ENCODE measurements around the gene LRRC71.

DNA sequence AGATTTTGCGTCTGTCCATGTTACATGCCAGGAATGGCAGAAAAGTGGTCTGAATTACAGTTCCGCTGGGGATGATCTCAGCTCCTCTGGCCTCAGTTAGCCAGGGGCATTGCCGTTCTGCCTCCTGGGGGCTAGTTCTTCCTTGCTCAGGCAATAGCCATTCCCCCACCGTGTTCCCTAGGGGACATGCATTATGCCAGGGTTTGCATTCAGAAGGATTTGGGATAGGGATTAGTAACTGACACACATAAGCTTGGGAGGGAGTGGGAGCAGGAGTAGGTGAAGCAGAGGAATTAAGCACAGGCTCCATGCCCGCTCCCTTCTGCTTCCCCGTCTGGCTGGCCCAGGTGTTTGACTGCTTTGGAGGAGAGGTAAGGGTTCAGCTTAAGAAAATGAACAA is 12.7 kb downstream of the LRRC71 start:
- TF ChIP-seq POLR2A (IDR thresholded peaks at IDR 0.05; ENCODE audit: low read length) (no peak), GATA1 (IDR thresholded peaks at IDR 0.05; ENCODE audit: low read depth, low read length) (no peak)

Data from erythroblast (primary cell).